Chondrocyte (in vitro differentiated cells): ENCODE measurements around the gene EML4. TPM values are rescaled to one million over a fixed set of nuclear protein-coding genes. Genes with fewer than 3 reads are reported as not detected.
"Not testable (repeated sequence)": the region's sequence is repeated elsewhere in the genome, so short reads cannot be mapped to it uniquely, and the experiment has no call there.

Source experiments
- DNase-seq: peaks from one replicate; pipeline ENCODE4 v3.0.0; 2021; ENCODE audit warnings: mixed read lengths, low spot score
- H3K27ac Mint-ChIP-seq: one replicate; pipeline ENCODE4 v1.8.0; 2021; ENCODE audit warnings: mild to moderate bottlenecking, moderate library complexity, mixed read lengths; ENCODE audit not compliant: unreplicated experiment
- H3K27me3 Mint-ChIP-seq: 2 replicates; pipeline ENCODE4 v1.8.0; 2021; ENCODE audit warnings: low read depth, mixed read lengths
- H3K36me3 Mint-ChIP-seq: 2 replicates; pipeline ENCODE4 v1.8.0; 2021; ENCODE audit warnings: low read depth, mixed read lengths
- H3K4me1 Mint-ChIP-seq: 2 replicates; pipeline ENCODE4 v1.8.0; 2021; ENCODE audit warnings: low read depth, mild to moderate bottlenecking, mixed read lengths
- H3K4me3 Mint-ChIP-seq: one replicate; pipeline ENCODE4 v1.8.0; 2021; ENCODE audit warnings: mild to moderate bottlenecking, moderate library complexity, mixed read lengths; ENCODE audit not compliant: unreplicated experiment
- H3K9me3 Mint-ChIP-seq: 2 replicates; pipeline ENCODE4 v1.8.0; 2021; ENCODE audit warnings: low read depth, mixed read lengths
- CTCF ChIP-seq: fragments of 200-600 bp; sonication (generic); IDR thresholded peaks from 2 replicates; pipeline ENCODE4 v1.5.0; 2021; ENCODE audit warnings: antibody characterized with exemption, mild to moderate bottlenecking, moderate library complexity
- total RNA-seq: library from RNA; stranded (reverse); gene quantifications from 3 replicates; pipeline ENCODE4 v1.2.1, GENCODE V29; 2021

The EML4 gene
- total RNA-seq, 1 donor from 2014 or later: 50.0 TPM

GRCh38 chr2:42132191-42132965 lies 36.8 kb upstream of the EML4 start:
- no peak for TF ChIP-seq CTCF
- DNase-seq: no peak
- Mint-ChIP-seq H3K27me3 (no peaks in the 10 kb centered on the region), H3K9me3 (no peaks in the 10 kb centered on the region), H3K27ac (peak overlapping the region; percentile 94), H3K4me1 (peaks cover 73% of the 10 kb centered on the region), H3K4me3 (peak overlapping the region; percentile 11), H3K36me3 (no peaks in the 10 kb centered on the region)

- H3K27ac Mint-ChIP-seq: peak overlapping the region; percentile 94
- H3K4me1 Mint-ChIP-seq: peaks cover 79% of the 10 kb centered on the region
- H3K9me3 Mint-ChIP-seq: peaks cover 2% of the 10 kb centered on the region
- TF ChIP-seq CTCF: no peak
- H3K4me3 Mint-ChIP-seq: peak overlapping the region; percentile 11
- no peak for DNase-seq
- no peaks in the 10 kb centered on the region for H3K27me3 Mint-ChIP-seq
- no peaks in the 10 kb centered on the region for H3K36me3 Mint-ChIP-seq
Measured at GRCh38 chr2:42132966-42133641, 36.0 kb upstream of the EML4 start.

- peaks cover 5% of the 10 kb centered on the region for H3K9me3 Mint-ChIP-seq
- H3K4me1 Mint-ChIP-seq: peaks cover 79% of the 10 kb centered on the region
- H3K4me3 Mint-ChIP-seq: peak overlapping the region; percentile 11
- H3K36me3 Mint-ChIP-seq: no peaks in the 10 kb centered on the region
- no peak for TF ChIP-seq CTCF
- no peaks in the 10 kb centered on the region for H3K27me3 Mint-ChIP-seq
- H3K27ac Mint-ChIP-seq: peak overlapping the region; percentile 94
- no peak for DNase-seq
Measured at GRCh38 chr2:42133771-42134195, 35.4 kb upstream of the EML4 start.

GRCh38 chr2:42134401-42134932 lies 34.7 kb upstream of the EML4 start:
- not testable (repeated sequence) for DNase-seq, H3K9me3 Mint-ChIP-seq

GRCh38 chr2:42135381-42136312 lies 33.5 kb upstream of the EML4 start:
- peaks cover 5% of the 10 kb centered on the region for H3K9me3 Mint-ChIP-seq
- TF ChIP-seq CTCF: no peak
- no peaks in the 10 kb centered on the region for H3K27me3 Mint-ChIP-seq
- no peak overlapping the region for H3K27ac Mint-ChIP-seq
- no peaks in the 10 kb centered on the region for H3K36me3 Mint-ChIP-seq
- DNase-seq: no peak
- no peak overlapping the region for H3K4me3 Mint-ChIP-seq
- H3K4me1 Mint-ChIP-seq: peaks cover 76% of the 10 kb centered on the region

More at GRCh38 chr2:42134401-42134932, 34.7 kb upstream of the EML4 start:
- not testable (repeated sequence) for H3K36me3 Mint-ChIP-seq, H3K27ac Mint-ChIP-seq, H3K27me3 Mint-ChIP-seq, H3K4me3 Mint-ChIP-seq
- H3K4me1 Mint-ChIP-seq: peaks cover 79% of the 10 kb centered on the region
